GM19351 (cell line): ENCODE measurements around the gene CFI.
"Not testable (repeated sequence)": the region's sequence is repeated elsewhere in the genome, so short reads cannot be mapped to it uniquely, and the experiment has no call there.

Source experiments
- ATAC-seq: cut with Tn5 transposase; IDR thresholded peaks from one replicate; pipeline ENCODE4 v1.9.1; 2021; ENCODE audit warnings: mild to moderate bottlenecking, moderate library complexity; ENCODE audit not compliant: unreplicated experiment

The CFI gene

DNA sequence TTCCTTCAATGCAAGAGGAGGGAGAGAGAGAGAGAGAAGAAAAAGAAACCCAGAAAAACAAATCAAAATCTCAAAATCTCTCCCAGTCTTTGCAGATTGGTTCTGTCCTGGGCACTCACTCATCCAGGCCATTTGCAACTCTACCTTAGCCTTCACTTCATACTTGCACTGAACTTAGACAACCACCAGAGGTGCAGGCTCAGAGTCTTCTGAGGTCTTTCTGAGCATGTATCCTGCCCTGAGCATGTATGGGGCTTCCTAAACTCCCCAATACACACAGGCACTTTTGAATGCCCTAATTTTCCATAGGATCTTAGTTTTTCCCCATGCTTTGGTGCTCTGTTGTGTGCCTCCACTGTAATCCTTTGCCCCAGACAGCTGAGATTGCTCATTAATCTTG lies 2.9 kb downstream of the CFI start:
- no peak for ATAC-seq

DNA sequence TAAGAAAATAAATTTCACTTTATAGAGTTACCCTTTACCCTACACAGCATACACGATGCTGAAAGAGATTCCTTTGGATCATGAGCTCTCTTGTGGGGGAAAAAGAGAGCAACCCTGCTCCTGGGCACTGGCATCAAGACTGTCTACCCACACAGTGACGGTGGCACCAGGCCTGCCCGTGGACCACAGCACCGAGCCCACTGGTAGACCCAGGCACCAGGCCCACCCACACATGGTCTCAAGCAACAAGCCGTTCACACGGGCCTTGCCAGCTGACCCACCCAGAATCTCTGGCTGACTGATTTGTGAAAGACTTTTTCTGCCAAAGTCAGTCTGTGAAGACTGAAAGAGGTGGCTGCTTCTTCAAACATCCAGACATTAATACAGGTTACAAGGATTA lies 6.7 kb downstream of the CFI start:
- ATAC-seq = no peak

GRCh38 chr4:109787807-109788206 lies 14.0 kb downstream of the CFI start:
- no peak for ATAC-seq

DNA sequence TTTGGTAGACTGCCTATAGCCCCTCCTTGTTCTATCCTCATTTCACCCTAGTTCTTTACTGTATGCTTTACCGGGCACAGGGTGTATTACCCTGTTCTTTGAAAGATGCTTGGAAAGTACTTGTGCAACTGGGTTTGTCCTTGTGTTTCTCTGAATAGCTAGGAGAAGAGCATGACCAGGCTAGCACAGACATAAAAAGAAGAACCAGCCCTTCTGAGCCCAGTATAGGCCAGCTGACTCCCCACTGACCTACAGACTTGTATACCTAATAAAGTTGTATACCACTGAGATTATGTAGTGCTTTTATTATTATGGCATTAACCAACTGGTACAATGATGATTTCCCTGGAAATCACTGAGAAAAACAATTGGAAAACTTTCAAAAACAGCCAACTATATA lies 15.0 kb downstream of the CFI start:
- no peak for ATAC-seq

- not testable (repeated sequence) for ATAC-seq
Measured at GRCh38 chr4:109782092-109782491, 19.7 kb downstream of the CFI start.

- ATAC-seq = no peak
Measured at GRCh38 chr4:109764789-109765402, 36.9 kb downstream of the CFI start.

DNA sequence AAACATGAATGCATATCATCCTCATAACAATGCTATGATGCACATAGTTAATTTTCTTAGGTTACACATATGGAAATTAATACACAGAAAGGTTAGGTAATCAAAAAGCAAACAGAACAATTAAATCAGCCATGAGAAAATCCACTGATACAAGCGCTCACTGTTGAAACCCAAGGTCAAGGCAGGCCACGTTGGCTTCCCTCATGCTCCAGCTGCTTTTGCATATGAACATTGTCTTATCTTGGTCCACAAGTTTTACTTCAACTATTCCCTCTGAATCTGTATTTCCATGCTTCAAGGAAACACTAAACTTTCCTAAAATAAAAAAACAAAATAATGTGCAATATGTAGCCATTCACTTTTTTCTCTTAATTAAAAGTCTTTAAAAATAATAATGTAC lies 37.4 kb downstream of the CFI start:
- no peak for ATAC-seq

DNA sequence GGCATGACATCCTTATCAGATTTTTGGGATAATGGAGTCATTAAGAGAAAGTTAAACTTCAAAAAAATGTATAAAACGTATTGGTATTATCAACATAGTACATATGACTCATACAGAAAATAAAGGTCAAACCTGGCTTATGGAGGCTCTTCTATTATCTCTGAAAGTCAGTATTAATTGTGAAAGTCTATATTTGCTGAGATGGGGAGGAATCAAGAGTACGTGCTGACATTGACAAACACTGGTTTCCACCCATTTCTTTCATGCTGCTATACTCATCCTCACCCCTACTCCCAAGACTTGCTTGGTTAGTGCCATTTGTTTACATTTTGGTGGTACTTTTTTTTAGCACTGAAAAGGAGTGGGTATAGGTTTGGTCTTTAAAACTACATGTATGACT lies 41.1 kb downstream of the CFI start:
- ATAC-seq = peak; percentile 57

DNA sequence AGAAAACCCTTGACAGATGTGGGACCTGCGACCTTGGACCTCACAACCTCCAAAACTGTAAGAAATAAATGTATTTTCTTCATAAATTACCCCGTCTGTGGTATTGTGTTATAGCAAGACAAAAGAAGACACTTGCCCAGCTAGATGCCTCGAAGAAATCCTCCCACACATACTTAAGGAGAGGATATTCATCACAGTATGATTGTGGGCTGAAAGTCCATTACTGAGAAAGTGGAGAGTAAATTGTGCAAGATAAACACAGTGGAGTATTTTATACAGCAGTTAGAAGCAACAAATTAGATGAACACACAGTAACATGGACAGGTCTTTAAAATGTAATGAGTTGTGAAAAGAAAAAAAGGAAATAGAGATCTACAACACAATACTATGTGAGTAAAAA lies 46.1 kb downstream of the CFI start:
- ATAC-seq = no peak

DNA sequence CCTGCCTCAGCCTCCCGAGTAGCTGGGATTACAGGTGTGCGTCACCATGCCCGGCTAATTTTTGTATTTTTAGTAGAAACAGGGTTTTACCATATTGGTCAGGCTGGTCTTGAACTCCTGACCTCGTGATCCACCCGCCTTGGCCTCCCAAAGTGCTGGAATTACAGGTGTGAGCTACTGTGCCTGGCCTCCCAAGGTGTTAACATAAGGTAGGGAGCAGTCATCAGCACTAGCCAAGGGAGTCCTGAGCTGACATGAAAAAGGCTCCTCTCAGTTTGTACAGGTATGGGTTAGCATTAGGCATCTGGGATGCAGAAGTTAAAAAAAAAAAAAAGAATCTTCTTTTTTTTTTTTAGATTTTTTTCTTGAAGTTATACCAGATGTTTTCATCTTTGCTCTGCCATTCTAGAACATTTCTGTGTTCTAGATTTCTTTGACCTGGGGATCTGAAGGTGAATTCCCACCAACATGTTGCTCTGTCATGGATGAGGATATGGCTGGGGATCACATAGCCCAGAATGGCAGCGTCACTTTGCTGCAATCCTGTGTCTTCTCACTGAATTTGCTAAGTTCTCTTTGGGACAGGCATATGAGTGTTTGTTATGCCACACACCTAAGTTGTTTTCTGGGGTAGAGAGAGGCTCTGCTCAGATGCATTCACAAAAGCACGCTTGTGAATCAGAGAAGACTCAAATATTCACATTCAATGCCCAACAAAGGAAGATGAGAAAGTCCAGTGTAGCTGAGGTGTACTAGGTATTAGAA lies 47.5 kb downstream of the CFI start:
- no peak for ATAC-seq

GRCh38 chr4:109752525-109752924 lies 49.3 kb downstream of the CFI start:
- ATAC-seq = no peak

GRCh38 chr4:109751852-109752251 lies 49.9 kb downstream of the CFI start:
- ATAC-seq = no peak

DNA sequence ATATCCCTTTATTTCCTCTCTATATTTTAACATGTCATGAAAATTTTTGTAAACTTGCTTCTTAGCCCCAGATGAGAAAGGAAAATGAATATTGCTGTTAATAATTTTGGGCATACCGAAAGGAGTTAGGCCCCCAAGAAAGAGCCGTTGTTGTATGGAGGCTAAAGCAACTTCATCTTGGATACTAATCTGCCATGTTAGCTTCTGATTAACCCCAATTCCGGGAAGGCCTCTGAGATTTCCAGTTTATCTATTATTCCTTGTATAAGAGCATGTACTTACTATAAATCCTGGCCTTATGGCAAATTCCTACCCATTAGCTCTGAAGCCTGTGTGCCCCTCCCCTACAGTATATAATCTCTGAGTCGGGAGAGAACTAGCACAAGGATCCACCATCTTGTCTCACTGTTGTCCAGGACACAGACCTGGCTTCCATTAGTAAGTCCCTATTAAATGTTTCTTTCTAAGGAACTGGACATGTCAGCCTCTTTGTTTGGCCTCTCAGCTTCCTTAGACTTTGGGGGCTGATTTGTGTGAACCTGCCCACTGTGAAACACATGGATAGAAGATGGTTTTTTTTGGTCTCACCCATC lies 51.1 kb downstream of the CFI start:
- no peak for ATAC-seq

DNA sequence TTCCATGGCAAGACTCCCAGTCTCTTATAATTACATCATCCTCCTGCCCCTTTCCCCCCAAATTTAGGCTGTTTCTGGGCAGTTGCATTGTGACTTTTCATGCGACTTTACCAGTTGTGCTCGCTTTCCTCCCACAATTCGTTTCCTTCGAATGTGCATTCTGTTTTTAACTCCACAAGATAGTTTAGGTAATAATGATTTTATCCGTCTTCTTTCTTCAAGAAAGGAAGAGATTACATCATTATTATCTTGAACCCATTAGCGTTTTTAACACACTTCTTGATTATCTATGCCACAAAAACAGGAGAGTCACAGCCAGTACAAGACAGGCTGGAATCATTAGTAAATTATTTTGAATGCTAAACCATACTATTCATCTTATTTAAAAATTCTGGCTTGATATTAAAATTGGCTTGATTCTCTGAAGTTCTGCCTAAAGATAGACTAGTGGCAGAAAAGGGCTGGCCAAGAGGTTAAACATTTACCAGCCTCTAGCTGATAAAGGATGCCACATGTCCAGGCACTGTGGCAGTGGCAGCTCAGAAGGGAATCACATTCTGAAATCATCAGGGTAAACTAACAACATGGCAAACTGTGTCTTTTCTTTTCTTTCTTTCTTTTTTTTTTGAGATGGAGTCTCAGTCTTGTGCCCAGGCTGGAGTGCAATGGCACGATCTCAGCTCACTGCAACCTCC lies 52.3 kb downstream of the CFI start:
- ATAC-seq = no peak

- no peak for ATAC-seq
Measured at GRCh38 chr4:109748114-109748513, 53.7 kb downstream of the CFI start.

DNA sequence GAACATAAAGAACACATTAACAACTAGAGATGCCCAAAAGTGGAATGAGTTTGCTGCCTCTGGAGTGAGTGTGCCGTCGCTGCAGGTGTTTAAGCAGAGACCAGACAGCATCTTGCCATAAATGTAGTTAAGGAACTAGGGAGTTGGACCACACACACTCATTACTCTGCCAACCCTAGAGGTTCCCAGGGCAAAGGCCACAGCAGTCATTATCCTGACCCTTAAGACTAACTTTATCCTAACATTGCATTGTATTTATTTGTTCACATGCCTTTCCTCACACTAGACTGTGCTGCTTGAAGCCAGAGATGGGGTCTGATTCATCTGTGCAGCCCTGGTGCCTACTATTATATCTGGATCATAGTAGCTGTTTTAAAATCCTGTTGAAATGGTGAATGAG lies 55.1 kb downstream of the CFI start:
- no peak for ATAC-seq

DNA sequence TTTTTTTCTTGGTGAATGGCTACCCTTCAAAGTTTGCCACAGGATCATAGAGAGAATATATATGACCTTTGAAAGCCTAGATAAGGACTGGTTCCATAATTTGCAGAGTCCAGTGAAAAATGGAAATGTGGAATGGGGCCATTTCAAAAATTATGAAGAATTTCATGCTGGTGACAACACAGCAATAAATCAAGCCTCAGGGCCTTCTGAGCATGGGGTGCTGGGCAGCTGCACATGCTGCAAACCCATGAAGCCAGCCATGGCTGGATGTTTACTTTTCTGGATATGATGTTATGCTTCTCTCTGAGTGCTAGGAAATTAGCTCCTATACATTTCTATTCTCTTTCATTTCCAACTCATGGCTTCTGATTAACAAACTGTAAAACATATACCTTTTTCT lies 56.0 kb downstream of the CFI start:
- no peak for ATAC-seq

GRCh38 chr4:109739547-109739946 lies 62.3 kb downstream of the CFI start:
- ATAC-seq = no peak

GRCh38 chr4:109738104-109738872 lies 63.5 kb downstream of the CFI start:
- ATAC-seq = no peak

- no peak for ATAC-seq
Measured at GRCh38 chr4:109735566-109736365, 66.0 kb downstream of the CFI start.
